ENCODE results near the gene PPP1R3E. TPM values are rescaled to one million over a fixed set of nuclear protein-coding genes. Genes with fewer than 3 reads are reported as not detected.
A peak's percentile ranks its signal among the peaks of the same experiment; 100 is the strongest.

Gene PPP1R3E
- total and polyA plus RNA-seq, 2 of the 13 experiments (the other 11 are each of a cell fraction or from before 2014, with no cell fraction given) = 16.5 to 26.5 TPM

- TF ChIP-seq HNF4G (IDR thresholded peaks at IDR 0.05; ENCODE audit: borderline replicate concordance, low read depth, low read length) (no peak), HNF4G (CRISPR knock-in tag; IDR thresholded peaks at IDR 0.05; ENCODE audit: borderline replicate concordance, low read depth) (no peak; the same call in 1 of the 2 replicates), SMAD1 (CRISPR knock-in tag; IDR thresholded peaks at IDR 0.05; ENCODE audit: borderline replicate concordance, low read depth) (peak; percentile 56; the same call in 1 of the 2 replicates), ZNF263 (CRISPR knock-in tag; IDR thresholded peaks at IDR 0.05) (no peak; the same call in none of the 2 replicates), ZNF484 (CRISPR knock-in tag; IDR thresholded peaks at IDR 0.05; ENCODE audit: borderline replicate concordance, low read depth) (peak; percentile 96; the same call in 1 of the 2 replicates), TBP (CRISPR knock-in tag; IDR thresholded peaks at IDR 0.05) (no peak; the same call in 1 of the 2 replicates), ZSCAN12 (CRISPR knock-in tag; IDR thresholded peaks at IDR 0.05) (peak; percentile 98), MTA1 (CRISPR knock-in tag; IDR thresholded peaks at IDR 0.05; ENCODE audit: borderline replicate concordance) (peak; percentile 83; the same call in 1 of the 2 replicates), BCL6 (CRISPR knock-in tag; IDR thresholded peaks at IDR 0.05) (peak; percentile 76), ESRRA (CRISPR knock-in tag; IDR thresholded peaks at IDR 0.05; ENCODE audit: low read depth) (peak; percentile 65; the same call in 1 of the 2 replicates), TIGD3 (CRISPR knock-in tag; IDR thresholded peaks at IDR 0.05; ENCODE audit: borderline replicate concordance) (peak; percentile 99), AKNA (CRISPR knock-in tag; IDR thresholded peaks at IDR 0.05; ENCODE audit: borderline replicate concordance) (peak; percentile 91; the same call in 1 of the 2 replicates), CREB1 (IDR thresholded peaks at IDR 0.05) (no peak), CREB1 (CRISPR knock-in tag; IDR thresholded peaks at IDR 0.05) (no peak), ZNF207 (IDR thresholded peaks at IDR 0.05; ENCODE audit: borderline replicate concordance) (no peak), E2F1 (CRISPR knock-in tag; IDR thresholded peaks at IDR 0.05) (peak; percentile 88), FOXM1 (CRISPR knock-in tag; IDR thresholded peaks at IDR 0.05) (peak; percentile 44; the same call in 1 of the 2 replicates), AHR (CRISPR knock-in tag; IDR thresholded peaks at IDR 0.05) (peak; percentile 83; the same call in 1 of the 2 replicates), POLR2G (IDR thresholded peaks at IDR 0.05; ENCODE audit: low read depth, low read length) (no peak), ZNF280B (CRISPR knock-in tag; IDR thresholded peaks at IDR 0.05; ENCODE audit: borderline replicate concordance) (peak; percentile 96), MAFG (CRISPR knock-in tag; IDR thresholded peaks at IDR 0.05) (no peak), KAT8 (CRISPR knock-in tag; IDR thresholded peaks at IDR 0.05) (peak; percentile 62; the same call in 1 of the 2 replicates), IRX3 (CRISPR knock-in tag; IDR thresholded peaks at IDR 0.05; ENCODE audit: borderline replicate concordance, low read depth) (peak; percentile 94)
Measured at GRCh38 chr14:23301969-23302289, 730 bp downstream of the PPP1R3E start (continued).
